Measurements from ENCODE around the gene PRSS48.

DNA sequence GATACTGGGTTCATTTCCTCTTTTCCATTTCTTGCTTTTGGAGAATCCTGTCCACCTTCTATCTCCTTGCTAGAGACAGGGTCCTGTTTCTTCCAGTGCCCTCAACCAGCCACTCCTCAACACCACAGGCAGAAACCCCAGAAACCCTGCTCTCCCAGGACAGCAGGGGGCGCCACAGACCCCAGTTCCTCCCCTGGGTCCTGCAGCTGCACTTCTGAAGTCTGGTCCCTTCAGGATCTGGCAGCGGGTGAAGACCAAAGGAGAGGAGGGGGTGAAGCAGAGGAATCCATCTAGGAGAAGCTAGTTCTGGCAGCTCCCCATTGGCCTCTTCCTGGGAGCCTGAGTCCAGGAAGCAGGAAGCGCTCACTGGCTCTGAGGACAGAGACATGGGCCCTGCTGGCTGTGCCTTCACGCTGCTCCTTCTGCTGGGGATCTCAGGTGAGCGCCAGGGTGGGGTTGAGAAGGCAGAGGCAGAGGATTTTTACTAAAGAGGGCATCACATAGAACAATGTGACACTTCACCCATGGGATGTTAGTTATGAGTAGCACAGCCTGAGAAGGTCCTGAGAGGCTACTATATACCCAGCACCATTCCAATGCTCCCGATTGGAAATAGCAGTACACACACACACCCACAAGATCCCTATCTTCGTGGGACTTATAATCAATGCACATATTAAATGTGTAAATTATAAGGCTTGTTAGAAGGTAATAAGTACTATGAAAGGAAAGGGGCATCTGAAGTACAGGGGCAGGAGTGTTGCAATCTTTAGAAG lies at the start of gene PRSS48:
- TF ChIP-seq, protein P1, sequence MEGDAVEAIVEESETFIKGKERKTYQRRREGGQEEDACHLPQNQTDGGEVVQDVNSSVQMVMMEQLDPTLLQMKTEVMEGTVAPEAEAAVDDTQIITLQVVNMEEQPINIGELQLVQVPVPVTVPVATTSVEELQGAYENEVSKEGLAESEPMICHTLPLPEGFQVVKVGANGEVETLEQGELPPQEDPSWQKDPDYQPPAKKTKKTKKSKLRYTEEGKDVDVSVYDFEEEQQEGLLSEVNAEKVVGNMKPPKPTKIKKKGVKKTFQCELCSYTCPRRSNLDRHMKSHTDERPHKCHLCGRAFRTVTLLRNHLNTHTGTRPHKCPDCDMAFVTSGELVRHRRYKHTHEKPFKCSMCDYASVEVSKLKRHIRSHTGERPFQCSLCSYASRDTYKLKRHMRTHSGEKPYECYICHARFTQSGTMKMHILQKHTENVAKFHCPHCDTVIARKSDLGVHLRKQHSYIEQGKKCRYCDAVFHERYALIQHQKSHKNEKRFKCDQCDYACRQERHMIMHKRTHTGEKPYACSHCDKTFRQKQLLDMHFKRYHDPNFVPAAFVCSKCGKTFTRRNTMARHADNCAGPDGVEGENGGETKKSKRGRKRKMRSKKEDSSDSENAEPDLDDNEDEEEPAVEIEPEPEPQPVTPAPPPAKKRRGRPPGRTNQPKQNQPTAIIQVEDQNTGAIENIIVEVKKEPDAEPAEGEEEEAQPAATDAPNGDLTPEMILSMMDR (IDR thresholded peaks at IDR 0.05), result peak; percentile 96
- TF ChIP-seq EZH2 (IDR thresholded peaks at IDR 0.05) (no peak), EZH2phosphoT487 (IDR thresholded peaks at IDR 0.05) (no peak)

All from neural progenitor cell (in vitro differentiated cells).